Mesendoderm (in vitro differentiated cells): ENCODE measurements around the gene PROSER2.

Experiments used
- DNase-seq: peaks from one replicate; pipeline ENCODE4 v3.0.0; 2013
- H2AK5ac ChIP-seq: 2 replicates; pipeline ENCODE4 v1.6.1; 2013; ENCODE audit warnings: low read length, inconsistent platforms
- H2BK120ac ChIP-seq: 2 replicates; pipeline ENCODE4 v1.6.1; 2013; ENCODE audit warnings: low read depth, mild to moderate bottlenecking, low read length, moderate library complexity, mixed read lengths
- H2BK15ac ChIP-seq: replicated peaks from 2 replicates; pipeline ENCODE4 v1.6.1; 2013; ENCODE audit warnings: low read depth, mild to moderate bottlenecking, moderate library complexity
- H2BK5ac ChIP-seq: 2 replicates; pipeline ENCODE4 v1.6.1; 2013; ENCODE audit warnings: low read length, inconsistent platforms
- H3K18ac ChIP-seq: 2 replicates; pipeline ENCODE4 v1.6.1; 2013; ENCODE audit warnings: mild to moderate bottlenecking, low read length, mixed read lengths
- H3K23ac ChIP-seq: one replicate; pipeline ENCODE4 v1.6.1; 2013; ENCODE audit warnings: low read length
- H3K27ac ChIP-seq: 2 replicates; pipeline ENCODE4 v1.5.1; 2013; ENCODE audit warnings: low read depth, mild to moderate bottlenecking, inconsistent platforms, low read length, moderate library complexity
- H3K27me3 ChIP-seq: 2 replicates; pipeline ENCODE4 v1.6.1; 2013; ENCODE audit warnings: low read length, control low read depth, mild to moderate bottlenecking, inconsistent platforms; ENCODE audit not compliant: insufficient read depth, poor library complexity
- H3K36me3 ChIP-seq: 2 replicates; pipeline ENCODE4 v1.6.1; 2013; ENCODE audit warnings: low read length, inconsistent platforms; ENCODE audit not compliant: control insufficient read depth, insufficient read depth
- H3K4ac ChIP-seq: one replicate; pipeline ENCODE4 v1.6.1; 2013; ENCODE audit warnings: low read depth, mild to moderate bottlenecking, low read length, moderate library complexity
- H3K4me1 ChIP-seq: 2 replicates; pipeline ENCODE4 v1.6.1; 2013; ENCODE audit warnings: low read depth, low read length, inconsistent platforms; ENCODE audit not compliant: control insufficient read depth
- H3K4me2 ChIP-seq: 2 replicates; pipeline ENCODE4 v1.6.1; 2013; ENCODE audit warnings: low read length
- H3K4me3 ChIP-seq: 2 replicates; pipeline ENCODE4 v1.5.1; 2013; ENCODE audit warnings: mild to moderate bottlenecking, low read length
- H3K56ac ChIP-seq: one replicate; pipeline ENCODE4 v1.6.1; 2013; ENCODE audit warnings: low read length
- H3K79me1 ChIP-seq: 2 replicates; pipeline ENCODE4 v1.6.1; 2013; ENCODE audit warnings: low read length, inconsistent platforms
- H3K79me2 ChIP-seq: 2 replicates; pipeline ENCODE4 v1.6.1; 2013; ENCODE audit warnings: mild to moderate bottlenecking, low read length; ENCODE audit not compliant: control insufficient read depth, insufficient read depth
- H3K9ac ChIP-seq: 2 replicates; pipeline ENCODE4 v1.6.1; 2013; ENCODE audit warnings: low read length, inconsistent platforms
- H4K5ac ChIP-seq: one replicate; pipeline ENCODE4 v1.6.1; 2013; ENCODE audit warnings: low read length
- H4K8ac ChIP-seq: one replicate; pipeline ENCODE4 v1.6.1; 2013; ENCODE audit warnings: low read depth, mild to moderate bottlenecking, control low read depth, low read length, moderate library complexity
- WGBS: extraction: QIAGEN DNeasy Blood & Tissue Kit; methylation state at CpG from one replicate; pipeline ENCODE4 v1.1.7; 2013; ENCODE audit warnings: low lambda C conversion rate, missing lambda C conversion rate; ENCODE audit not compliant: insufficient coverage; ENCODE audit errors: extremely low coverage; 5-methylcytosine and 5-hydroxymethylcytosine counted together

PROSER2 gene

GRCh38 chr10:11831520-11831951 lies 8.4 kb downstream of the PROSER2 start:
- Histone ChIP-seq H2AK5ac (no peak overlapping the region), H3K79me1 (peaks cover 20% of the 10 kb centered on the region), H2BK5ac (peak overlapping the region; percentile 31), H3K4me2 (no peak overlapping the region), H3K4ac (peak overlapping the region; percentile 28), H3K4me1 (peaks cover 20% of the 10 kb centered on the region), H2BK15ac (peak overlapping the region; percentile 60), H3K9ac (peak overlapping the region; percentile 53), H3K36me3 (no peaks in the 10 kb centered on the region), H3K56ac (peak overlapping the region; percentile 62), H3K27ac (peak overlapping the region; percentile 75), H2BK120ac (no peak overlapping the region), H3K23ac (no peak overlapping the region), H3K4me3 (no peak overlapping the region), H4K8ac (no peak overlapping the region), H3K27me3 (no peaks in the 10 kb centered on the region), H3K79me2 (peaks cover 45% of the 10 kb centered on the region), H4K5ac (no peak overlapping the region), H3K18ac (peak overlapping the region; percentile 94)
- peak; percentile 45 for DNase-seq
- WGBS, result no CpG with 5 or more reads among the region's 7 CpGs

- Histone ChIP-seq H2BK120ac (no peak overlapping the region), H3K56ac (peak overlapping the region; percentile 70), H2BK5ac (no peak overlapping the region), H3K4me3 (no peak overlapping the region), H3K4ac (peak overlapping the region; percentile 59), H3K79me2 (peaks cover 45% of the 10 kb centered on the region), H3K4me1 (peaks cover 20% of the 10 kb centered on the region), H3K27me3 (no peaks in the 10 kb centered on the region), H4K8ac (no peak overlapping the region), H2BK15ac (no peak overlapping the region), H2AK5ac (no peak overlapping the region), H3K79me1 (peaks cover 22% of the 10 kb centered on the region), H3K4me2 (no peak overlapping the region), H3K27ac (no peak overlapping the region), H4K5ac (no peak overlapping the region), H3K36me3 (no peaks in the 10 kb centered on the region), H3K23ac (no peak overlapping the region), H3K9ac (peak overlapping the region; percentile 45), H3K18ac (no peak overlapping the region)
- no CpG with 5 or more reads among the region's 5 CpGs for WGBS
- no peak for DNase-seq
Observed at GRCh38 chr10:11832042-11832441, 8.9 kb downstream of the PROSER2 start.

GRCh38 chr10:11835061-11835460 lies 11.9 kb downstream of the PROSER2 start:
- Histone ChIP-seq H3K27me3 (no peaks in the 10 kb centered on the region), H2BK15ac (no peak overlapping the region), H3K18ac (no peak overlapping the region), H3K23ac (no peak overlapping the region), H4K8ac (no peak overlapping the region), H2AK5ac (no peak overlapping the region), H3K4ac (no peak overlapping the region), H3K4me1 (peaks cover 14% of the 10 kb centered on the region), H3K4me3 (no peak overlapping the region), H4K5ac (no peak overlapping the region), H3K4me2 (no peak overlapping the region), H3K79me1 (peaks cover 24% of the 10 kb centered on the region), H3K79me2 (peaks cover 26% of the 10 kb centered on the region), H2BK120ac (no peak overlapping the region), H3K9ac (no peak overlapping the region), H2BK5ac (no peak overlapping the region), H3K36me3 (no peaks in the 10 kb centered on the region), H3K27ac (no peak overlapping the region), H3K56ac (no peak overlapping the region)
- no CpG with 5 or more reads among the region's 6 CpGs for WGBS
- no peak for DNase-seq

- no peaks in the 10 kb centered on the region for H3K36me3 ChIP-seq
- no peak overlapping the region for H3K27ac ChIP-seq
- H2BK120ac ChIP-seq, result no peak overlapping the region
- H4K5ac ChIP-seq, result no peak overlapping the region
- H3K4me2 ChIP-seq, result no peak overlapping the region
- peaks cover 23% of the 10 kb centered on the region for H3K79me2 ChIP-seq
- no peak overlapping the region for H3K56ac ChIP-seq
- no peak overlapping the region for H3K9ac ChIP-seq
- no peak overlapping the region for H4K8ac ChIP-seq
- H3K18ac ChIP-seq, result no peak overlapping the region
- peaks cover 9% of the 10 kb centered on the region for H3K4me1 ChIP-seq
- WGBS, result no CpG with 5 or more reads among the region's 8 CpGs
- H3K4ac ChIP-seq, result no peak overlapping the region
- H2BK5ac ChIP-seq, result no peak overlapping the region
- H3K23ac ChIP-seq, result no peak overlapping the region
- no peak overlapping the region for H2BK15ac ChIP-seq
- DNase-seq, result no peak
- no peak overlapping the region for H3K4me3 ChIP-seq
- H3K79me1 ChIP-seq, result peaks cover 21% of the 10 kb centered on the region
- no peaks in the 10 kb centered on the region for H3K27me3 ChIP-seq
- H2AK5ac ChIP-seq, result no peak overlapping the region
Observed at GRCh38 chr10:11835704-11836103, 12.5 kb downstream of the PROSER2 start.

GRCh38 chr10:11837372-11838161 lies 14.4 kb downstream of the PROSER2 start:
- Histone ChIP-seq H3K18ac (no peak overlapping the region), H3K4me3 (no peak overlapping the region), H3K4ac (no peak overlapping the region), H3K36me3 (no peaks in the 10 kb centered on the region), H2BK5ac (no peak overlapping the region), H3K27ac (no peak overlapping the region), H2BK120ac (no peak overlapping the region), H3K27me3 (no peaks in the 10 kb centered on the region), H4K8ac (no peak overlapping the region), H3K4me2 (no peak overlapping the region), H2BK15ac (no peak overlapping the region), H3K23ac (no peak overlapping the region), H3K79me1 (peaks cover 21% of the 10 kb centered on the region), H3K79me2 (peaks cover 18% of the 10 kb centered on the region), H2AK5ac (no peak overlapping the region), H4K5ac (no peak overlapping the region), H3K4me1 (no peaks in the 10 kb centered on the region), H3K9ac (no peak overlapping the region), H3K56ac (no peak overlapping the region)
- no CpG with 5 or more reads among the region's 17 CpGs for WGBS
- DNase-seq, result no peak
